Esophagus muscularis mucosa (tissue), 3 donors: ENCODE results near the gene MAPK8IP3.

Source experiments
- EP300 ChIP-seq: sonication (generic); formaldehyde crosslinking; IDR thresholded peaks from one replicate; pipeline ENCODE4 v1.6.1; 2017; ENCODE audit warnings: antibody characterized with exemption
- POLR2AphosphoS5 ChIP-seq, 2 donors: sonication (generic); formaldehyde crosslinking; IDR thresholded peaks; one replicate each; pipeline ENCODE4 v1.6.1; 2017; ENCODE audit warnings: antibody characterized with exemption in 2 of 2

DNA sequence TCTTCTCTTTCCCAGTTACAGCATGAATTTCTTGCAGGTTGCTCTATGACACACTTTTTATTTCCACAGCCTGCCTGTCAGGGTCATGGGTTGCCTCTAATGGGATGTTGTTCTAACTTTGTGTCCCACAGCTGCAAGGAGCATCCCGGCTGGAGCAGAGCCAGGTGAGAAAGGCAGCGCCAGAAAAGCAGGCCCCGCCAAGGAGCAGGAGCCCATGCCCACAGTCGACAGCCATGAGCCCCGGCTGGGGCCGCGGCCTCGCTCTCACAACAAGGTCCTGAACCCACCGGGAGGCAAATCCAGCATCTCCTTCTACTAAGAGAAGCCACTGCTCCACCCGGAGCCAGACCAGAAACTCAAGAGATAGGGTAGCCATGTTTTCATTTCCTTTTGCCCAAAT is 7.3 kb upstream of the MAPK8IP3 start:
- no peak for TF ChIP-seq POLR2AphosphoS5 (IDR thresholded peaks at IDR 0.05)
- TF ChIP-seq EP300, result no peak
